Measurements from ENCODE around the gene GSTO2.
"Not testable (repeated sequence)": the region's sequence is repeated elsewhere in the genome, so short reads cannot be mapped to it uniquely, and the experiment has no call there.

The GSTO2 gene

GRCh38 chr10:104233817-104234216 lies 35.2 kb upstream of the GSTO2 start:
- H3K4me3 ChIP-seq (replicated peaks in 1 of 2; ENCODE audit: low read depth in 2 of 2, low read length in 2 of 2): no peak overlapping the region
- no peak for TF ChIP-seq CTCF (IDR thresholded peaks at IDR 0.05; ENCODE audit: low read depth, low read length)
- no peak for DNase-seq (ENCODE audit: low read depth in 2 of 2)

GRCh38 chr10:104234934-104235333 lies 34.0 kb upstream of the GSTO2 start:
- TF ChIP-seq CTCF (IDR thresholded peaks at IDR 0.05; ENCODE audit: low read depth, low read length): no peak
- no peak for DNase-seq (ENCODE audit: low read depth in 2 of 2)
- no peak overlapping the region for H3K4me3 ChIP-seq (replicated peaks in 1 of 2; ENCODE audit: low read depth in 2 of 2, low read length in 2 of 2)

GRCh38 chr10:104235801-104236200 lies 33.2 kb upstream of the GSTO2 start:
- no peak for DNase-seq (ENCODE audit: low read depth in 2 of 2)
- no peak for TF ChIP-seq CTCF (IDR thresholded peaks at IDR 0.05; ENCODE audit: low read depth, low read length)
- H3K4me3 ChIP-seq (replicated peaks in 1 of 2; ENCODE audit: low read depth in 2 of 2, low read length in 2 of 2): no peak overlapping the region

GRCh38 chr10:104240078-104240477 lies 28.9 kb upstream of the GSTO2 start:
- DNase-seq (ENCODE audit: low read depth in 2 of 2): no peak
- TF ChIP-seq CTCF (IDR thresholded peaks at IDR 0.05; ENCODE audit: low read depth, low read length): no peak
- no peak overlapping the region for H3K4me3 ChIP-seq (replicated peaks in 1 of 2; ENCODE audit: low read depth in 2 of 2, low read length in 2 of 2)

GRCh38 chr10:104242545-104242944 lies 26.4 kb upstream of the GSTO2 start:
- no peak for TF ChIP-seq CTCF (IDR thresholded peaks at IDR 0.05; ENCODE audit: low read depth, low read length)
- no peak overlapping the region for H3K4me3 ChIP-seq (replicated peaks in 1 of 2; ENCODE audit: low read depth in 2 of 2, low read length in 2 of 2)
- DNase-seq (ENCODE audit: low read depth in 2 of 2): no peak

- H3K4me3 ChIP-seq (replicated peaks in 1 of 2; ENCODE audit: low read depth in 2 of 2, low read length in 2 of 2); DNase-seq (ENCODE audit: low read depth in 2 of 2): not testable (repeated sequence)
Measured at GRCh38 chr10:104243009-104243408, 26.0 kb upstream of the GSTO2 start.

- no peak for TF ChIP-seq CTCF (IDR thresholded peaks at IDR 0.05; ENCODE audit: low read depth, low read length)
- DNase-seq (ENCODE audit: low read depth in 2 of 2): no peak
Measured at GRCh38 chr10:104243512-104243911, 25.5 kb upstream of the GSTO2 start.

More at GRCh38 chr10:104243512-104243911, 25.5 kb upstream of the GSTO2 start:
- no peak overlapping the region for H3K4me3 ChIP-seq (replicated peaks in 1 of 2; ENCODE audit: low read depth in 2 of 2, low read length in 2 of 2)
